ENCODE results near the gene ENPP3.

- TF ChIP-seq CTCF (conservative IDR thresholded peaks at IDR 0.05; ENCODE audit: low read depth in 2 of 2) (peak; percentile 25 to 44; a peak in 2 of 4 replicates), JUNB (IDR thresholded peaks at IDR 0.05; ENCODE audit: unreplicated experiment) (no peak), POLR2AphosphoS5 (IDR thresholded peaks at IDR 0.05; ENCODE audit: low read depth) (no peak), EZH2phosphoT487 (IDR thresholded peaks at IDR 0.05; ENCODE audit: unreplicated experiment) (no peak), ZNF331 (CRISPR knock-in tag; IDR thresholded peaks at IDR 0.05; ENCODE audit: low read depth) (no peak), REST (IDR thresholded peaks at IDR 0.05; ENCODE audit: unreplicated experiment) (no peak), ZNF114 (CRISPR knock-in tag; IDR thresholded peaks at IDR 0.05) (no peak)
These were observed 150.9 kb downstream of the ENPP3 start for GRCh38 chr6:131787766-131788712.
